Measurements from ENCODE around the gene PPP4R2.

PPP4R2 gene

DNA sequence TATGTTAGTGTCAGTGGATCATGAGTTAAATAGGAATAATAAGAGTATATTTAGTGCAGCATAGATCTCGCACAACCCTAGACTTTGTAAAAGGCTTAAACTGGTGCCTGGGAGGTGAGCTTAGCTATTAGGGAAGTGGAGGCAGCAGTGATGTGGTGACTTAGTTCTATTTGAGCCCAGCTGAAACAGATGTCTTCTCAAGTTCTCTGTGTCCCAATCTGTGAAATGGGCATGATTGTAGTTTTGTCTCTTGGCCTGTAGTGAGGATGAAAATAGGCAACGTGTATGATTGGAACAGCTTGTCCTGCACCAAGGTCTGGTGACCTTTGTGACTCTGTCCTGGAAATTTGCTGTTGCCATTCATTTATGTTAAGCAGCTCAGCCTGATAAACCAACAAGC lies 99.6 kb downstream of the PPP4R2 start:
- H3K27ac ChIP-seq: no peak overlapping the region
- TF ChIP-seq, protein P1, sequence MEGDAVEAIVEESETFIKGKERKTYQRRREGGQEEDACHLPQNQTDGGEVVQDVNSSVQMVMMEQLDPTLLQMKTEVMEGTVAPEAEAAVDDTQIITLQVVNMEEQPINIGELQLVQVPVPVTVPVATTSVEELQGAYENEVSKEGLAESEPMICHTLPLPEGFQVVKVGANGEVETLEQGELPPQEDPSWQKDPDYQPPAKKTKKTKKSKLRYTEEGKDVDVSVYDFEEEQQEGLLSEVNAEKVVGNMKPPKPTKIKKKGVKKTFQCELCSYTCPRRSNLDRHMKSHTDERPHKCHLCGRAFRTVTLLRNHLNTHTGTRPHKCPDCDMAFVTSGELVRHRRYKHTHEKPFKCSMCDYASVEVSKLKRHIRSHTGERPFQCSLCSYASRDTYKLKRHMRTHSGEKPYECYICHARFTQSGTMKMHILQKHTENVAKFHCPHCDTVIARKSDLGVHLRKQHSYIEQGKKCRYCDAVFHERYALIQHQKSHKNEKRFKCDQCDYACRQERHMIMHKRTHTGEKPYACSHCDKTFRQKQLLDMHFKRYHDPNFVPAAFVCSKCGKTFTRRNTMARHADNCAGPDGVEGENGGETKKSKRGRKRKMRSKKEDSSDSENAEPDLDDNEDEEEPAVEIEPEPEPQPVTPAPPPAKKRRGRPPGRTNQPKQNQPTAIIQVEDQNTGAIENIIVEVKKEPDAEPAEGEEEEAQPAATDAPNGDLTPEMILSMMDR (IDR thresholded peaks at IDR 0.05): no peak
- TF ChIP-seq ZFX (IDR thresholded peaks at IDR 0.05; ENCODE audit: borderline replicate concordance): no peak

DNA sequence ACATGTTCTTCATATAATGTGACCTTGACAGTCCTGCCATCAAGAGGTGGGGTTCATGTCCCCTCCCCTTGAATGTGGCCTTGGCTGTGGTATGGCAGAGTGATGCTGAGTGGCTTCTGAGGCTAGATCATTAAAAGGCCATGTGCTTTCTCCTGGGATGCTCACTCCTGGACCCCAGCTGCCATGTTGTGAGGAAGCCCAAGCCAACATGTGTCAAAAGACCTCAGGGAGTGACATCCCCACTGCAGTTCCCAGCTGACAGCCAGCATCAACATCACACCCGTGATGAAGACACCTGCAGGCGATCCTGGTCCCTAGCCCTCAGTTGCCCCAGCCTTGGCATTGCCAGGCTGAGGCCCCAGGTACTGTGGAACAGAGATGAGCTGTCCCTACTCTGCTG lies 101.4 kb downstream of the PPP4R2 start:
- no peak for TF ChIP-seq ZFX (IDR thresholded peaks at IDR 0.05; ENCODE audit: borderline replicate concordance)
- TF ChIP-seq, protein P1 (IDR thresholded peaks at IDR 0.05): no peak
- no peak overlapping the region for H3K27ac ChIP-seq

DNA sequence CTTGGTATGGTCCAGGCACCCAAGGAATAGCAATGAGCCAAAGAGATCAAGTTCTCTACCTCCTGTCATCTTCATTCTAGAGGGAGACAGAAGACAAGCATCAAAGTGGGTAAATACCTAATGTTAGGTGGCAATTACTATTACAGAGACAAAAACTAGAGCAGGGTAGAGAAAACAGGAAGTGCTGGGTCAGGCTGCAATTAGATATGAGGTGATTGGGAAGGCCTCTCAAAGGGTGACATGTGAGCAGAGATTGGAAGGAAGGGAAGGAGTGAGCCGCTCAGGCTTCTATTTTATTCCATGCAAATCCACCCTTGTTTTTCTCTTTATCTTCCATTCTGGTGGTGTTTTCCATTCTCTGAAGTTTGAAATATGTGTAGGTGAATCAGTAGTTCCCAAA lies 102.3 kb downstream of the PPP4R2 start:
- no peak for TF ChIP-seq ZFX (IDR thresholded peaks at IDR 0.05; ENCODE audit: borderline replicate concordance)
- TF ChIP-seq, protein P1 (IDR thresholded peaks at IDR 0.05): no peak

DNA sequence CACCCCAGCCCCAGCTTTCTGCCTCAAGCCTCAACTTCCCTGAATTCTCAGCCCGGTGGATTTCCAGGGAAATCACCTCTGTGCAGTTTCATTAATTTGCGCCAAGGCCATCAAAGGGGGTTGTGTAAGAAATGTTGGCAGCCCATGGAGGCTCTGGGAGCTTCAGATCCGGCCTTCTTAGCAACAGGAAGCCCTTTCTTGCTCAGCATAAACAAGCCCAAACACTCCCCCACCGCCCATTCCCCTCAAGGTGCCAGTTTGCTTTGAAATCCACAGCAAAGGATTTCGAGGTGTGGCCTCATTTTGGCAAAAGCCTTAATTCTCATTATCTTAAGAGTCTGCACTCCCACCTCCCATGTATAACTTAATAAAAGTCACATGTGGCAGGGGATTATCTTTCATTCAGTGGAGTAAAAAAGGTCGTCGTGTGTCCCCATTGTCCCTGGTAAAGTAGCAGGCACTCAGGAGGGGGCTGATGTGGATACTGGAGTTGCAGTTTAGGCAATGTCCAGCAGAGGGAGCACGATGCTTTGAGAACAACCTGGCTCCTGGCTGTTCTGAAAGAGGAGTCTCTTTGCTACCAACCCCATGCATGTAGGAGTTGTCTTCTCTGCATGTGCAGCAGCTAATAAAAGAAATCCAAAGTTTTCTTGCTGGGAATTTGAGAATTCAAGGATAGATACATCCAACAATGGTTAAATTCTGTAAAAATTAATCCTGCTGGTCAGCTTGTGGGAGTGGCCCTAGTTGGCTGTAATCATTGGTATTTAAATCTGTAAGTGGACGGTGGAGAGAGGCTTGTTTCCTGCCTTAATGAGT lies 104.3 kb downstream of the PPP4R2 start:
- TF ChIP-seq ZFX (IDR thresholded peaks at IDR 0.05; ENCODE audit: borderline replicate concordance): no peak
- TF ChIP-seq, protein P1 (IDR thresholded peaks at IDR 0.05): peak; percentile 87
- H3K27ac ChIP-seq: no peak overlapping the region

More for the DNA sequence above, 102.3 kb downstream of the PPP4R2 start:
- H3K27ac ChIP-seq: no peak overlapping the region

DNA sequence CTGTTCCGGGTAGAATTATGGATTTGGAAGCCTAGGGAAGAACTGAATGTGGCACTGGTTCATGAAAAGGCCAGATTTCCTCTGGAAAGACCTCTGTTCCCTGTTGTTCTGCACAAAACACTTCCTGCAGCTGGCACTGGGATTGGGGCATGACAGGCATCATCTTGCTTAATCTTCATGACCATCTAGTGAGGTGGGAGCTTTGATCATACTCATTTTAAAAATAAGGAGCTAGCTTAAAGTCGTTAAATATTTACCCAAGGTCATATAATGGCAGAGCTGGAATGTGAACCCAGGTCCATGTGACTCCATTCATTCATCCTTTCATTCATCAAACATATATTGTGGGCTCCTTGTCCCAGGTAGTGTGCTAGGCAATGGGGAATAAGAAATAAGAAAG lies 105.3 kb downstream of the PPP4R2 start:
- no peak overlapping the region for H3K27ac ChIP-seq
- no peak for TF ChIP-seq ZFX (IDR thresholded peaks at IDR 0.05; ENCODE audit: borderline replicate concordance)
- TF ChIP-seq, protein P1 (IDR thresholded peaks at IDR 0.05): no peak

DNA sequence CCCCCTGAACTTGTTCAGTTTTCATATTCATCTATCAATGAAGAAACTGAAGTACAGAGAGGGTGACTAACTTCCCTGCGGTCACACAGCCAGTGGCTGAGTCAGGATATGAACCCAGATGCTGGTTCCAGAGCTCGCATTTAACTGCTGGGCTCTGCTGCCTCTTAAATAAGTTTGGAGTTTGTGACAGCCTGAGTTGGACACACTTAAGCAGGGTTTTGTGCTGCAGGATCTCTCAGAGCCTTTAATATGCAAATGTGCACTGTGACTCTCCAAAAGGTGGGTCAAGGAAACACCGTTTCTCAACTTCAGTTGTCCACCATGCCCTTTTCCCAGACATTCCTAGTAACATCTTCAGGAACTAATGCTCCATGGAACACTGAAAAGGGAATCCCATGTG lies 110.6 kb downstream of the PPP4R2 start:
- TF ChIP-seq ZFX (IDR thresholded peaks at IDR 0.05; ENCODE audit: borderline replicate concordance): no peak
- TF ChIP-seq, protein P1 (IDR thresholded peaks at IDR 0.05): no peak
- H3K27ac ChIP-seq: no peak overlapping the region

DNA sequence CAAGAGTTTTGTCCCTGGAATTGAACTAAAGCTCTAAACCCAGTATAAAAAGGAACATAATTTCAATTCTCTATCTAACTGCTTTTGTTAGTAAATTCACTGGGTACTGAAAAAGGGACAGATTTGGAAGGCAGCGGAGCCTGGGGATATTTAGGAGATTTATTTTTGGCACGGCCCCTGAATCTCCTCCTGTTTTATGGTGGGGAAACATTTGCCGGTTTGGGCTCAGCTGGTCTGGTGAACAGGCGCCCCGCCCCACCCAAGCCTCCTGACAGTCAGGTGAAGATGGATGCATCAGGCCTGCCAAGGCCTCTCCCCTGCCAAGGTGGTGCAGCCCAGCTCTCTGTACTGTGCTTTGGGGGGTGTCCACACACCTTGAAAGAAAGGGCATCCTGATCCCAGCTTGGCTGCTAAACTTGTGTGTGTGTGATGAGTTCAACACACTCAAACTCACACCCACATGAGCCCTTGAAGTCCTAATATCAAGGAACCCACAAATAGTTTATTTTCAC lies 111.1 kb downstream of the PPP4R2 start:
- TF ChIP-seq, protein P1 (IDR thresholded peaks at IDR 0.05): no peak
- no peak for TF ChIP-seq ZFX (IDR thresholded peaks at IDR 0.05; ENCODE audit: borderline replicate concordance)
- H3K27ac ChIP-seq: no peak overlapping the region

All from 22Rv1 (cell line).